Measurements from ENCODE around the gene AKAP13.
"Not testable (repeated sequence)": the region's sequence is repeated elsewhere in the genome, so short reads cannot be mapped to it uniquely, and the experiment has no call there.

Gene AKAP13, protein sequence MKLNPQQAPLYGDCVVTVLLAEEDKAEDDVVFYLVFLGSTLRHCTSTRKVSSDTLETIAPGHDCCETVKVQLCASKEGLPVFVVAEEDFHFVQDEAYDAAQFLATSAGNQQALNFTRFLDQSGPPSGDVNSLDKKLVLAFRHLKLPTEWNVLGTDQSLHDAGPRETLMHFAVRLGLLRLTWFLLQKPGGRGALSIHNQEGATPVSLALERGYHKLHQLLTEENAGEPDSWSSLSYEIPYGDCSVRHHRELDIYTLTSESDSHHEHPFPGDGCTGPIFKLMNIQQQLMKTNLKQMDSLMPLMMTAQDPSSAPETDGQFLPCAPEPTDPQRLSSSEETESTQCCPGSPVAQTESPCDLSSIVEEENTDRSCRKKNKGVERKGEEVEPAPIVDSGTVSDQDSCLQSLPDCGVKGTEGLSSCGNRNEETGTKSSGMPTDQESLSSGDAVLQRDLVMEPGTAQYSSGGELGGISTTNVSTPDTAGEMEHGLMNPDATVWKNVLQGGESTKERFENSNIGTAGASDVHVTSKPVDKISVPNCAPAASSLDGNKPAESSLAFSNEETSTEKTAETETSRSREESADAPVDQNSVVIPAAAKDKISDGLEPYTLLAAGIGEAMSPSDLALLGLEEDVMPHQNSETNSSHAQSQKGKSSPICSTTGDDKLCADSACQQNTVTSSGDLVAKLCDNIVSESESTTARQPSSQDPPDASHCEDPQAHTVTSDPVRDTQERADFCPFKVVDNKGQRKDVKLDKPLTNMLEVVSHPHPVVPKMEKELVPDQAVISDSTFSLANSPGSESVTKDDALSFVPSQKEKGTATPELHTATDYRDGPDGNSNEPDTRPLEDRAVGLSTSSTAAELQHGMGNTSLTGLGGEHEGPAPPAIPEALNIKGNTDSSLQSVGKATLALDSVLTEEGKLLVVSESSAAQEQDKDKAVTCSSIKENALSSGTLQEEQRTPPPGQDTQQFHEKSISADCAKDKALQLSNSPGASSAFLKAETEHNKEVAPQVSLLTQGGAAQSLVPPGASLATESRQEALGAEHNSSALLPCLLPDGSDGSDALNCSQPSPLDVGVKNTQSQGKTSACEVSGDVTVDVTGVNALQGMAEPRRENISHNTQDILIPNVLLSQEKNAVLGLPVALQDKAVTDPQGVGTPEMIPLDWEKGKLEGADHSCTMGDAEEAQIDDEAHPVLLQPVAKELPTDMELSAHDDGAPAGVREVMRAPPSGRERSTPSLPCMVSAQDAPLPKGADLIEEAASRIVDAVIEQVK (N-terminal part only)

GRCh38 chr15:85380217-85380811, at the start of gene AKAP13:
Gene AKAP13, plus strand, starts transcription at chr15:85380603. Its CDS starts 105,118 bp downstream, at chr15:85485721.
- peak; percentile 92 for DNase-seq

GRCh38 chr15:85330901-85331588, 49.4 kb upstream of the AKAP13 start:
- DNase-seq: no peak

GRCh38 chr15:85331655-85332285, 48.6 kb upstream of the AKAP13 start:
- no peak for DNase-seq

- no peak for DNase-seq
These were observed 47.1 kb upstream of the AKAP13 start for GRCh38 chr15:85333132-85333831.

- no peak for DNase-seq
These were observed 46.2 kb upstream of the AKAP13 start for GRCh38 chr15:85334241-85334640.

DNA sequence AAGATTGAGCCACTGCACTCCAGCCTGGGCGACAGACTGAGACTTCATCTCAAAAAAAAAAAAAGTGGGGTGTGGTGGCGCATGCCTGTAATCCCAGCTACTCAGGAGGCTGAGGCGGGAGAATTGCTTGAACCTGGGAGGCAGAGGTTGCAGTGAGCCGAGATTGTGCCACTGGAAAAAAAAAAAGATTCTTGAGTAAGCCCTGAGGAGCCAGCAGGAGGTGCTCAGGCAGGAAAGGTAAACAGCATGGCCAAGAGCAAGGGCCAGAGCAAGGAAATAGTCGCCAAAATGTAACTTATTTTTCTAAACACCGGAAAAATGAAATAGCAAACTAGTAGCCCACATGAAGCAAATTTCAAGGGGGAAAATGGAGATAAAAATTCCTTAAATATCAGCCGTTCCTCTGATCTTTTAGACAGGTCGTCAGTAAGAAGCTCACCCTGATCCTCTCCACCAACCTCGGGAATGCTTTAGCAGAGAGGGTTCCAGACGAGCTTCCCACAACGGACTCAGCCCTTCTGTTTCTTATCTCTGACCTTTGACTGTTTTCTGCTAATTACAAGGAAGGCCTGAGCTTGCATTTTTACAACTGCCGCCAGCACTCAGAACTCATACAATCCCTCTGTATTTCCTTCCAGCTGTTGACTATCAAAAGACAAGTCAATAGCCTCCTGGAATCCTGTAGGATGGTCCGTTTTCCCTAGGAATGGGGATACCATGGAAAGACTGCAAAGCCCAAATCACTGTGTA, 45.0 kb upstream of the AKAP13 start:
- no peak for DNase-seq

DNA sequence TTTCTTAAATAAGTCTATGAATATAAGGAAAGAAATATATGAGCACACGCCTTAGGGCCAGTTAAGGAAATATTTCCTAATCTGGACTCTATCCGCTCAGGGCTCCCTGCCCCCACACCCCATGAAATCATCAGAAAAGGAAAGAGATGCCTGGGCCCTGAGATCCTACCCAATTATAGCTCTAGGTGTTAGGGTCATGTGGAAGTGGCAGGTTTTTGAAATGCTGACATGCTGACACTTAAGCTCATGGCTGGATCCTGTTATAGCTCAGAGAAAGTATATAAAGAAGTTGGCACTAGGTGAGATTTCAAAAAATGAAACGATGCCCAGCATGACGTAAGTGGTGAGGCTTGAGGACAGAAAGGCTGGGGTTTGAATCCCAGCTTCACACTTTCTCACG, 43.5 kb upstream of the AKAP13 start:
- no peak for DNase-seq

GRCh38 chr15:85337425-85338074, 42.9 kb upstream of the AKAP13 start:
- no peak for DNase-seq

DNA sequence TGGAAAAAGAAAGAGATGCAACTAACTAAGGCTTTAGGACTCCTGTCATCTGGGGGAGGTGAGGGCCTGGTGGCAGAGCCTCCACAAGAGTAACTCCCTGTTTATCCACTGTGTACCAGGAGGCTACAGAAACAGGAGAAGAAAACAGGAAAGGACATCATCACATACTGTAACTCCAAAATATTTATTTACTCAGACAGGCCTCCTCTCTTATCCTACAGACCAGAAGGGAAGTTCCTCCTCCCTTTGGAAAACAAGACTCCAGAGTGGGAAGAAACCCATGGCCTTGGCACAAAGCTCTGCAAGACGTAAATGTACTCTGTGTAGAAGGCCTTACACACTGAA, 40.1 kb upstream of the AKAP13 start:
- DNase-seq: no peak

DNA sequence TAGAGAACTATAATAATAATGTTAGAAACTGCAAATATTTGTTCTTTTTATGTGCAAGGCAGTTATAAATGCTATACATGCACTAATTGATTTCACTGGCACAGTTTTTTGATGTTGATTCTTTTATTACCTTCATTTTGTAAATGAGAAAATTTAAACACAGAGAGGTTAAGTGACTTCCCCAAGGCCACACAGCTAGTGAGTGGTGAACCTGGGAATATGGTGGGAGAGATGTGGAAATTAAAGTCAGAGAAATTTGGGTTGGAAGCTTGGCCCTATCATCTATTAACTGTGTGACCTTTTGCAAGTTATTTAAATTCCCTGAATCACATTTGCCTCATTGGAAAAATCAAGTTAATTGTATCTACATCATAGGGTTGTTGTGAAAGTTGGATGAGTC, 39.6 kb upstream of the AKAP13 start:
- no peak for DNase-seq

DNA sequence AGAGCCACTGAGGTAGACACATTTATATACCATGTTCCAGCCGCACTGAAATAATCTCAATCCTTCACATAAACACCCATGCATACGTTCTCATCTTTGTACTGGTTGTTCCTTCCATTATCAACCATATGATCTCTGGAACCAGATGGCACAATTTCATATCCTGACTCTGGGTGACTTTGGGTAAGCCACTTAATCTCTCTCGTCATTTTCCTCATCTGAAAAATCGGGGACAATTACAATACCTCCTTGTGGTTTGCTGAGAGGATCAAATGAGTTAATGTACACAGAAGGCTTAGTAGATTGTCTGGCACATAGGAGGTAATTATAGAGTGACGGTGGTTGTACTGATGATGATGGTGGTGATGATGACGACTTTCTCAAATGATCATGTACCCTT, 38.2 kb upstream of the AKAP13 start:
- not testable (repeated sequence) for DNase-seq

DNA sequence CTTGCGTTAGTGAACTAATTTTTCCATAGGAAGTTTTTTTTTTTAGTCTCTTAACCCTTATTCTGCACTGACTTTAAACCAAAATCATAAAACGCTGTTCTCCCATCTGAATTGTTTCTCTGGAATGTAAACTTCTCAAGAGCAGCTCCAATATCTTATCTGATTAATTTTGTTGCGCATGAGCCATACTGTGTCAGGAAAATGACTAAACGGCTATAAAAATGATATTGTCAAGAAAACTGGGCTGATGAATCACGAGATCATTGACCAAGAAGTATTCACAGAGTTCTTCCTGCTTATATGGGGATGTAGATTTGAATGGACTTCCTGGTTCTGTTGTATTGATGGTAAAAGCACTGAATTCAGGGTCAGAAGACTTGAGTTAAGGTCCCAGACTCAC, 37.0 kb upstream of the AKAP13 start:
- DNase-seq: not testable (repeated sequence)

- DNase-seq: not testable (repeated sequence)
These were observed 36.2 kb upstream of the AKAP13 start for GRCh38 chr15:85344241-85344640.

- not testable (repeated sequence) for DNase-seq
These were observed 35.7 kb upstream of the AKAP13 start for GRCh38 chr15:85344653-85345114.

DNA sequence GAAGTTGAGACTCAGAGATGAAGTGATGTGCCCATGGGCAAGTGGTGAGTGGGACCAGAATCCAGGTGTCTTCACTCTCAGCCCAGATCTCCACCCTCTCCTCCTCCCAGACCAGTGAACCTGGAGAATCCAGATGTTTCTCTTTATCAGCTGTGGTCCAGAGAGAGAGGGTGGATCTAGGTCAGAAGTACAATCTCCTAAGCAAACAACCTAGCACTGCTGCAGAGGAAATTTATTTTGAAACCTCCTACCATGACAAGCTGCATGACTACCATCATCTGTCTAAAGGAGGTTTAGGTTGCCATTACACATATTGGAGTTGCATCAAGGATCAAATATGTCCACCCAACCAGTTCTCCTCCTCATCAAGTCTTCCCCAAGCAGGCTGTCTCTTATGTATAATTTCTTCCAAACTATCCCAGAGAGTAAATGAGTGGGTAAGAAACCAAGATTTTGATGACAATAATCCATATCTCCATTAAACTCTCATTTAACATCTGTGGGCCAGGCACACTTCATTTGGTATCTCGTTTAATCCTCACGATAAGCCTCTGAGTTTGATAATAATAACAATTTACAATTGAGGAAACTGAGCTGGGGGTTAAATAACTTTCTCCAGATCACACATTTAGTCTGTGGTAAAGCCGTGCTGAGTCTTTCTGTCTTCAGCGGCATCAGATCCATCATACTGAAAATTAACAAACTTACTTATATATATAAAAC, 35.0 kb upstream of the AKAP13 start:
- DNase-seq: not testable (repeated sequence)

- not testable (repeated sequence) for DNase-seq
These were observed 33.8 kb upstream of the AKAP13 start for GRCh38 chr15:85346462-85347084.

GRCh38 chr15:85347264-85348047, 32.9 kb upstream of the AKAP13 start:
- DNase-seq: not testable (repeated sequence)

Data from NCI-H1105 treated with DMSO at 0.1 percent for 48 hours (cell line).